NCI-H82 treated with DMSO at 0.1 percent for 48 hours (cell line): Measurements from ENCODE around the gene BBX.

Experiments used
- DNase-seq: peaks from one replicate; lab custom pipeline; 2025; ENCODE audit not compliant: unreplicated experiment; lab: John Stamatoyannopoulos, UW

BBX gene

DNA sequence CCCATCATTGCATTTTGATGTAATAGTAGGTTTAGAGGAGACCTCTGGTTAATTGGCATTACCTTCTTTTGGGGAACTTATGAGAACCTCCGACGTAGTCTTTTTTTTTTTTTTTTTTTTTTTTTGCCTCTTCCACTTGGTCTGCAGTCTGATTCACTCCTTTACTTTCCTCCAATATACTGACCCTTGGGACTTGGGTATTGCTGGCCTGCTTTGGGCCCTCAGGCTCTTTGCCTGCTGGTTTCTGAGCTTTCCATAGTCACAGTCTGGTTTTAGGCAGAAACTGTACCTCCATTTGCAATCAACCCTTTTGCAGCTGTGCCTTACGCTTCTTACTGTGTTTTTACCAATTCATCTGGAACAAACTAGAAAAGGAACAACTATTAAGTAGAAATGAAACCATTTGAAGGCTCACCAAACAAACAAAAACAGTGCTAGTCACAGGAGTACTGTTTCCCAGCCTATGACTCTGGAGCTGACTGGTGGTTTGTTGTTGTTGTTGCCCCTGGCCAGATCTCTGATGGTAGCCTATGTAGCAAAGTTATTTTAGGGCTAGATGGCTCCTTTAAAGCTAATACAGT lies 272.8 kb downstream of the BBX start:
- DNase-seq, result no peak

DNA sequence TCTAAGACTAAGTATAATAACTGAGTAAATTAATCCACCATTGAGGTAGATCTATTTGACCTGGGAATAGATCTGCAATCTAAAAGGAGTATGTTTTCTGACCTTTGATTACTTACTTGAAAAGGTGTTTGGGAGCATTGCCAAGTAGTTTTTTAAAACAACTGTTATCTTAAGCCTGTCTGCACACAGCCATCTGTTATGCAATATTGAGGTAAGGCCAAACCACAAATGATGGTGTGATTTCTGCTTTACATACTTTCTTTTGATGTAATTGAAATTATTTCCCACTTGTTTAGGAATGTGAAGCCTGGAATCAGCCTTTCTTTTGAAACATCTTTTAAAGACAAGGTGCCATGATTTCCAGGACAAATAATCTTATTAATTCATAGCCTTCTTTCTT lies 274.0 kb downstream of the BBX start:
- DNase-seq, result peak; percentile 78

DNA sequence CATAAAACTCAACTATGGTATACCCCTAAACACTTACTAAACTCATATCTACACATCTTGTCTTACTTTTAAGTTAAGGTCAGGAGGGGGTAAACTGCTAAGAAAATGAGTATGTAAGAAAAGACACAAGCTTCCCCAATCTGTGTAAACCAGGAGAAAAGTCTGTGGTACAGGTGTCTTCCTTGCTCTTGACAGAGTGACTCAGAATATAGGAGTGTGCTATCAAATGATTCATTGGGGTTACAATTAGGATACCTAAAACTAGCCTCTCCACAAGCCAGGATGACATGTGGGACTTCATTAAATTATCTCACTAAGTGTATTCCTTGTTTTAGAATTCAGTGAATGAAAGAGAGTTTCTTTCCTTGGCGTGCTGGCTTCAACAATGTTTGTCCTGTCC lies 274.8 kb downstream of the BBX start:
- DNase-seq, result no peak

DNA sequence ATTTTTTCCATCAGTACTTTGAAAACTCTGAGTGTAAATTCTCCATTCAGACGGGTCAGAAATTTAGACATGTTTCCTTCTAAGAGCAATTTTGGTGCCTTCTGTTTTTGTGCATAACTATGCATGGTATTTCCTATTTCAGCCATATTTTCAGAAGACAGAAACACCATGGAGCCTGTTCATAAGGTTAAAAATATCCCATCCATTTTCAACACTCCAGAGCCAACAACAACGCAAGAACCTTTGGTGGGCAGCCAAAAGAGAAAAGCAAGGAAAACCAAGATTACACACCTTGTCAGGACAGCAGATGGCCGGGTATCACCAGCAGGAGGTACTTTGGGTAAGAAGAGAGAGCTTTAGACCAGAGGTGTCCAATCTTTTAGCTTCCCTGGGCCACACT lies 275.6 kb downstream of the BBX start:
- no peak for DNase-seq

DNA sequence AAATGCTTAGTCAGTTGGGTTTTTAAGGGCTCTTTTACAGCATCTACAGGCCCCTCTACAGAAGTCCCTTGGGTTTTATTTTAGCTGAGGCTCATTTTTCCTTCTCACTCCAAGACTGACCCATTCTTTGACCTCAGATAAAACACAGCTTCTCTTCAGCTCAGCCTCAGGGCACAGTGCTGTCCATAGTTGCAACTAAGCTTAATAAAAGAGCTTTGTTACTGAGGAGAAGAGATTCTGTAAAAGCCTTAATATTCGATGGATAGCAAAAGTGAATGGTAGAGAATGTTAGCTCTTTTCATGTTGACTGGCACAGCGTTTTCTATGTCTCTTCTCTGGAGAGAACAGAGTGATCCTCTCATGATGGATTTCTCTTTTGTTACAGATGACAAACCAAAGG lies 277.9 kb downstream of the BBX start:
- DNase-seq, result no peak

DNA sequence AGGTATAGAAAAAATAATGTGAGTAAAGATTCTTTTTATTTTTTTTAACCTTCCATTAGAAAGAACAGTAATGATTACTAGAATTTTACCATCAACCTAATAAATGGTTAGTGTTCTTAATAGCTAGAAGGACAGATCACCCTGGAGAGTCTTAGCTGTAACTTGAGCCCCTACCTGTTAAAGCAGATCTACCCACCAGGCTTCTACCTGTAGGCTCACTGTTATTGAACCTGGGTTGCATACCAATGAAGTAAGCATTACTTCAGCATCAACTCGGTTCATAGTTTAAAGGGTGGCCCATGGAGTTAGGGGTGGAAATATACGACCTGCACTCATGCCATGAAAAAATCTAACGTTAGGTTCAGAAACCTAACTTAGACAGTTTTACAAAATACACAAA lies 280.4 kb downstream of the BBX start:
- no peak for DNase-seq

DNA sequence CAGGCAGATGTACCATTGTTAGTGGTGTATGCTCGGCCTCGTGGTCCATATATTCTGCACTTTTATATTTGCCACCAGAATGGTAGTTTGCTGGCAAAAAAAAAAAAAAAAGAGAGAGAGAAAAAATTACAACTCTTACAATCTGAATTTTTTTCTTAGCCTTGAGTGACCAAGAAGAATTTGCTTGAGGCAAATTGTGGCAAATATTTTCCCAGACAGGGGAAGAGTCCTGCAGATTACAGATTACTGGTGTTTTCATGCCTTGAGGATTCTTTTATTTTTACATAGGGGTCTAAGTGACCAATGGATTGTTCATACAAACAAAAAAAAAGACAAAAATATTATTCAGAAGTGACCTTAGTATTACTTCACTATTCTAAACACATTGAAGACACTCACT lies 283.3 kb downstream of the BBX start:
- no peak for DNase-seq

DNA sequence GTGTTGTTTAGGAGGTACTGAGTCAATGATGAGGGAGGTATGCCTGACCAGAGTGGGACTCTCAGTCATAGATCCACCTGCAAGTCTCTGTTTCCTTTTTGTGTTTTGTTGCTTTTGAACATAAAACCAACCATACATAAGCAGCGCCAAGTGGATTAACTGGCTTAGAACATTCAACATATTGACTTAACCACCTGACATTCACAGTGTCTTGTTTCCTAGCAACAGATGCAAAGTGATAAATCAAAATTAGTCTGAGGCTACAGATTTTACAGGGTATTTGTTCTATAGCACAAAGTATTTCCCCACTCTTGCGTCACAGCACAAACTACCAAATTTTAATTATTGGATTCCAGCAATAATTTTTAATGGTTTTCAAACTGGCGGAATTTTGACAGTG lies 283.8 kb downstream of the BBX start:
- peak; percentile 75 for DNase-seq

DNA sequence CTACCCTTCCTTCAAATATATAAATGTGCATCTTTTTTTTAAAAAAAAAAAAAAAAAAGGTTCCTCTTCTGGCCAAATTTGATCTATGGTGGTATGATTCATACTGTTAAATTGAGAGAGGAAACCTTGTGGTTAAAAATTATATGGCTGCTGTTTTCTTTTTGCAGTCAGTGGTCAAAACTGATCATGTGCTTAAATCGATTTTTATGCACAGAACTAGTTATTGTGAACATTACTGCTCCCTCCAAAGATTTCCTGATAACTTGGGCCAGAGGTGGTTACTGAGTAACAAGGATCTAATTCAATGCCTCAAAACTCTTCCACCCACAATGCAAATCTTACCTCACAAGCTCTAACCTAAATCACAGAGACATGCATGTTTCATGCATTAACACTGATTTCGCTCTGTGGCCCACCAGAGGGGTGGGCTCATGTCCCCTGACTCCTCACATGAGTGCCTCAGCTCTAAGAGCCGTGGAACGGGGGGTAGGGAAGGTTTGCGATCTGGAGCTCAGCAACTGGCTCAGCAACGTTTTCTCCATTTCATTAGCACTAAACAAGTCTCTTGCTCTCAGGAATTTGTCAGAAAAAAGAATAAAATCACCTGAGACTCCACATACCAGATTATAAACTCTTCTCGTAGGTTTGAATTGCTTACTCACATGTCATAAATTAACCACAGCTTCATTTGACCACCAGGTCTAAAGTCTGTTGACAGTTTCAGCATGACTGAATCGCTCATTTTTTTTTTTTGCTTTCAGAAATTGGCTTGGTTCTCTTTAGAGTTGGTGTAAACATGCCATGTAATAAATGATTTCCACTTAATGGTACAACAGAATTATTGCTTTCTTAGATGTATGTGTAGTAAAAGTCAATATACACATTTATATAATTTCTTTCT lies 287.7 kb downstream of the BBX start:
- no peak for DNase-seq

DNA sequence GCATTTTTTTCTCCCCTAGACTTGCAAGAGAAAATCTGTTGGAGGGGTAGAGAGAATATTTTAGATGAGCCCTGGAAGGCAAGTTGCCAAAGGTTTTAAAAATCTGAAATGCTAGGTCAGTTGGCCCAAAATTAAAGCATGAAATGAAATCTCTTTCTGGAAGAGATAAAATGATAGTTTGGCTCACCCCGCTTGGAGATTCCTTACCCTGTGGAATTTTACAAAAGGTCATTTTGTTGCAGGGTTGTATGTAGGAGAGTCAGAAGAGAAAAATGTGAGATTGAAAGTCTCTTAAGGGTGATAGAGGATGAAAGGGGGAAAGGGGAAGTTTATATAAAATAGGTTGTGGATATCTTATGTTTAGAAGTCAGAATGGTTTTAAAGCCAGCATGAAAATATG lies 290.3 kb downstream of the BBX start:
- no peak for DNase-seq

DNA sequence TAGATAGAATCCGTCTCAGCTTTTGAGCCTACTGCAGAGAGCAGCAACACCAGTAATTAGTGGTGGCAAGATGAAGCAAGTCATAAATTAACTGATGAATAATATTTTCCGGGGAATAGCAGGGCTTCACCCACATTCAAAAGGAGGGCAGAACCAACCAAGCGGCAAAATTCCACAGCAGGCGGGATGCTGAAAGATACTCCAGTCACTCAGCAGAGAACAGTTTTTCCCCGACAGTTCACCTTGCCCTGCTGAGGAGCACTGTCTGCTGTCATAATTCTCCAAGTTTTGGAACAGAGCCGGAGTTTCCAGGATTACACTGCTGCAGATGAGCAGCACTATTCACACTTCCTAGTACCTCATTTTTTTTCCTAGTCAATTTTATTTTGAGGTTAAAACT lies 293.3 kb downstream of the BBX start:
- no peak for DNase-seq

DNA sequence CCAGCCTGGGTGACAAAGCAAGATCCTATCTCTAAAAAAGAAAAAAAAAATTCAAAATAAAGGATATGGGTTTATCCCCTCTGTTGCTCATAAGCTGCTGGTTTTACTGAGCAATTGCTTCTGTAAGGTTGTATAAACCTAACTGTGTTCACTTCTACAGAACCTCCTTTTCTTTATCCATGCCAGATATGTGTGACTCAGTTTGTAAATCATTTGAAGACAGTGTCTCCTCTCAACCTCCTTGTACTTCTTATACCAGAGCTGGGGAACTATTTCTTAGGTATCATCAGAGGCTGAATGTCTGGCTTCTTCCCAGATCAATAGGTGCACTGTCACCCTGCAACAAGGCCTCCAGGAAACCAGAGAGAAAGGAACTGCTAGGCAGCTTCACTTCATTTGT lies 294.3 kb downstream of the BBX start:
- no peak for DNase-seq

DNA sequence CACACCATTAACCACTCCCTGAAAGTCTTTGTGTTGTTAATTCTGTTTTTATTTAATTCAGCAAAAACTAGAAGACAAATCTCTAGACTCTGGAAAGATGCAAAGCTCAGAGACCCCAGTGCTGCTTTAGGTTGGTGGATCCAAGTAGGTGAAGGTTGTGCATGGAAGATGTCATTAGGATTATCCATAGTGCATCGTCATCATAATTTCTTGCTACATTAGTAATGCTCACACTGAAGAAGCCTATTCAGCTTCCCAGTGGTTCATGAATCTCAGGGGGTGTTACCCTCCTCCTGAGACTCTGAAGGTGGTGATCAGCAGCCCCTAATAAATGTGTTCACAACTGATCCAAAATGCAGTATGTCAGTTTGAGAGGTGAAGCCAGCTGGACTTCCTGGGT lies 295.3 kb downstream of the BBX start:
- no peak for DNase-seq

DNA sequence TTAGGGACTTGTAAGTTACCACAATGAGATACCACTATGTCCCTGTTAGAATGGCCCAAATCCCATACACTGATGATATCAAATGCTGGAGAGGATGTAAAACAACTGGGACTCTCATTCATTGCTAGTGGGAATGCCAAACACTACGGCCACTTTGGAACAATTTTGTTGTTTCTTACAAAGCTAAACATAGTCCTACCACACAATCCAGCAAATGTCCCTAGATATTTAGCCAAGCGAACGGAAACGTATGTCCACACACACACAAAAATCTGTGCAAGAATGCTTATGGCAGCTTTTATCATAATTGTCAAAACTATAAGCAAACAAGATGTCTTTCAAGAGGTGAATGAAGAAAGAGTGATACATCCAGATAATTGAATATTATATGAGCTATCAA lies 296.9 kb downstream of the BBX start:
- no peak for DNase-seq

DNA sequence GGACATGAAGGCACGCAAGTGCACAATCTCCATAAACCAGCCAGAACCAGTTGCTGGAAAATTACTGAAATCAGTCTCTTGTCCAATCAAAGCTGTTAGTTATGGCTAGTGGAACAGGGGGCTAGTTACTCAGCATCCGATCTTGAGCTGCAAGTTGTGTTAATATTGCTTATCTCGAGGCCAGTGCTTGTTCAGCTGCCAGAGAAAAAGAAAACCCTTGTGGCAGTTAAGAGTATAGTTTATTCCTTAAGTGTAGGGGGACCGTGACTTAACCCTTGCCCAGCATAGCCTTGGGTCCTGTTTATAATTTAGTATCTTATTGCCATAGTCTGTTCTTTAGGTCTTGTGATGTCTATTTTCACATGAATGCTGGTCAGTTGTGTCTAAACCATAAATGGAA lies 299.5 kb downstream of the BBX start:
- DNase-seq, result no peak

DNA sequence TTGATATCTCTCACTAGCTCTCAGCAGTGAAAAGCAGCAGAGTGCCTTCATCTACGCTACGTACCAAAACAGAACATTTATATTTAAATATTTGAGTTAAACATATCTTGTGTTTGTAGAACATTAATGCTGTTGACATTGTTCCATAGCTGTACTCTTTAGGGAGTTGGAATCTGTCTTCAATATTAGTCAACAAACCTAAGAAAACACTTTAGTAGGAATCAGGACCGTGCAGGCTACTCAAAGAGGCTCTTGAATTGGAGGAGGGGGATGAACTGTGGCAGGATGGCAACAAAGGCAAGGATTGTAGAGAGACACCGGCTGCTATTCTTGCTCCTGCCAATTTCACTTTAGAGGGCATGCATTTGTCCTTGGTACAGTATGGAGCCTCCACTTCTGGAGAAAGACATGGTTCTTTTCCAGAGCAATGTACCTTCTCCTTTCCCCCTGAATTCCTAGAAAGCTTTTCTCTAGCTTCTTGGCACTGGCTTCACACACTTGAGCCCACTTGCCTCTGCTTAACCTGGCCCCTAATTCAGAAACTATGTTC lies 302.1 kb downstream of the BBX start:
- DNase-seq, result no peak

DNA sequence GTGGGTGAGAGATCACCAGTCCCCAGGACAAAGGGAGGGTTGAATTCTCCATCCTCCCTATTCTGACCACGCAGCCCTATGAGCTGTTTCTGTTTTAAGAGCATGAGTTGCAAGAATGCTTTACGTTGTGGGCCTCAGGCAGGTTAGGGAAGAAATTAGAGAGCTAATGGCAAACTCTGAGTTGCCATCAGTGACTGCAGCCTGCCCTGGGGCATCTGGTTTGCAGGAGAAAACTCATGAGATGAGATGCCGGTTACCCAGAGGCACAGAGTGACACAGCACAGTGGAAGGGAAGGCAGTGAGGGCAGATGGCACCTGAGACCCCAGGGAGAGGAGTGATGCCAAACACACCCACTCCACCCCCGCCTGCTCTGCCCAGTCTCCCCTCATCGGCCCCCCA lies 302.8 kb downstream of the BBX start:
- no peak for DNase-seq

DNA sequence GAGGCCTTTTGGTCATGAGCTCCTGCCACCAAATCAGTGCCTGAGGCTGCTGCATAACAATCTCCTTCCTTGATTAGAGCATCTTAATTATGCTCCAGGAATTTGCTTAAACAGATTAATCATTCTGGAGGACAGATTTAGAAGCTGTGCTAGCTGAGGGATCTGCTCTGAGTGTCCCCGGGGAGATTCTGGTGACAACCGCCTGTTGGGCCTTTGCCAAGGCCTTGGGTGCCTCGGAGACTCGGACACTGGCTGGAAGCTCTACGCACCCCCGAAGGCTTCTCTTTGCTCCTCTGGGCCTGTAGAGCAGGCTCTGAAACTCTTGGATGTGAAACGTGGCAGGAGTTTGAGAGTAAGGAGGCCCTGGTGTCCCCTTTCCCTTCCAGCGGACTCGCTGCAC lies 304.0 kb downstream of the BBX start:
- DNase-seq, result peak; percentile 41

DNA sequence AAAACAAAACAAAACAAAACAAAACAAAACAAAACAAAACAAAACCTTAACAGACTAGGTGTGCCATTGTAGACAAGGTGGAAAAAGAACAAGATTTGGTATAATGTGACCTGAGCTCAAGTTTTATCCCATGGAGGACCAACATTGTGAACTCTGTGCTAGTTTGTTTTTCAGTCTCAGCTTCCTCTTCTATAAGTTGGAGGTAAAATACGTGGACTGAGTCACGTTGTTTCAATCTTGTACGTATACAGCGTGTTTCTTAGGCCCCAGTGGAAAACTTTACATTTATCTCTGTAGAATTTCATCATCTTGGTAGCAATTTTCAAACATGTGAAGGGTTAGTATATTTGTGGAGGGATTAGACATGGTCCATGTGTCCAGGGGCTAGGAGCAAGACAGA lies 306.4 kb downstream of the BBX start:
- no peak for DNase-seq

DNA sequence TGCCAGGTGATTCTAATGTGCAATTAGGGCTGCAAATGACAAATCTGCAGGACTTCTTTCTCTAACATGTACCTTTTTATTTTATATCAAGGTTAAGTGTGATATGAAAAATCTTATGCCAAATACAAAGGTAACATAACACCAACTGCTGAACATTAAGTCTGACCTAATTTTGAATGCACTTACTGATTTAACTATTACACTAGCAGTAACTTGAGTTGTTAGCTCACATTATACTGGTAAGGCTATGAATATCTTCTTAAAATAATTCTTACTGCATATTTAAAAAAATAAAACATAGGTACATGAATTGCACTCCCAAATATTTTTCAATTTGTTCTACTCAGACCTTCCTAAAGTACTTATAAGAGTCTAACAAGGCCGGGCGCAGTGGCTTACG lies 308.8 kb downstream of the BBX start:
- no peak for DNase-seq

DNA sequence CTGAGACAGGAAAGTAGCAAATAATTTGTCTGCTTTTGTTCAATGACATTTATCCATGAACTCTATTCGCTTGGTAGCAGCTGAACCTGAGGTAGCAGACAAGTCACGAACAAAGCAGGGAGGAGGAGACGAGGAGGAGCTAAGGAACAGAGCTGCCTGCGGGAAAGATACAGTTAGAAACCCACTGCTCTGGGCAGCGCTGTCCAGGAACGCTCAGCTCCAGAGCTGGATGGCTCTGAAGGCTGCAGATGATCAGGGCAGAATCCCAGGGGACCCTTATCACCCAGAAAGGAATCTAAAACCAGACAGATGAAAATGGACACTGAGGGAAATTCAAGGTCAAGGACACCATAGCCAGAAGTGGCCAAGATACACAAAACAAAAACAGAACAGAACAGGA lies 310.3 kb downstream of the BBX start:
- no peak for DNase-seq

DNA sequence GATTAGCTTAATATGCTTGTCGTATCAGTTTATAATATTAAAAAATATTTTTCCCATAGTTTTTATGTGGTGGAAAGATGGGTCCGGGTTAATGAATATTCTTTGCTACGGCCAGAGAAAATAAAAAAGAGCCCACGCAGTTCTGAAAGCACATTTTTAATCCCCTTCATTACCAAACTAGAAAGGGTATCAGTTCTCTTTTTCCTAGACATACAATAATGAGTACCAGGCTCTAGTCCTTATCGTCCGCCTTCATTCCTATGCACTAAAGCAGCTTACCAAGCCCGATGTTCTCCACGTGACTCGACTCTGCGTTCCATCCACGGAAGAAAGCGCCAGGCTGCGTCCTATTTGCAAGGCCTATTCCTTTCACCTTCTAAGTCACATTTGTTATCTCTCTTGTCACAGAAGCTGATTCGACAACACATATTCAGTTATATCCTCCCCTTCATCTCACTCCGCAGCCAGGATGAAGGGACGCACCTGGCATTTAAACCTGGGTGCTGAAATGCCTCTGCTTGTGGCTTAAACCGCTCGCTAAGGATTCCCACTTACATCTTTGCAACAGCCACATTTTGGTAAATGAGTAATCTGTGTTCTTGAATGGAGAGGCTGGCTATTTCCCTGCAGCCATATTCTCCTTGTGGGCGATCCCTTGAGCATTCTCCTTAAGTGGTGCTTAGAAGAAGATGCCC lies 311.1 kb downstream of the BBX start:
- no peak for DNase-seq
